H1 (cell line): ENCODE results near the gene SH3PXD2A. TPM values are rescaled to one million over a fixed set of nuclear protein-coding genes. Genes with fewer than 3 reads are reported as not detected.
"Not testable (repeated sequence)": the region's sequence is repeated elsewhere in the genome, so short reads cannot be mapped to it uniquely, and the experiment has no call there.

ENCODE experiments used
- CTCF ChIA-PET: fragments of 300-600 bp; sonication (Branson Sonifier 250); formaldehyde crosslinking; loops from one replicate; lab custom pipeline; 2021; ENCODE audit not compliant: partially characterized antibody; lab: Charles Lee
- POLR2A ChIA-PET: fragments of 300-600 bp; sonication (Branson Sonifier 250); formaldehyde crosslinking; loops from one replicate; lab custom pipeline; 2021; ENCODE audit warnings: inconsistent platforms; ENCODE audit not compliant: partially characterized antibody; lab: Charles Lee
- DNase-seq, 2 experiments: peaks; one replicate each; pipeline versions ENCODE4 v3.0.0 to v3.0.0-alpha.2; 2010 to 2022; ENCODE audit warnings: low spot score in 2 of 2, low read depth in 1 of 2, mixed read lengths in 1 of 2
- FAIRE-seq: peaks from 2 replicates; lab custom pipeline; 2011; peaks lifted over from hg19 to GRCh38; lab: Jason Lieb, UNC
- H2AFZ ChIP-seq: 2 replicates; pipeline ENCODE4 v1.8.1; 2012; ENCODE audit warnings: low read length, inconsistent platforms
- H2AK5ac ChIP-seq: 2 replicates; pipeline ENCODE4 v1.6.1; 2013; ENCODE audit warnings: low read depth, low read length
- H2BK120ac ChIP-seq: replicated peaks from 2 replicates; pipeline ENCODE3; 2013; ENCODE audit warnings: low read depth, low read length, inconsistent platforms
- H2BK12ac ChIP-seq: 2 replicates; pipeline ENCODE4 v1.6.1; 2013; ENCODE audit warnings: low read depth, low read length
- H2BK15ac ChIP-seq: 2 replicates; pipeline ENCODE4 v1.6.1; 2013; ENCODE audit warnings: low read length
- H2BK20ac ChIP-seq: 2 replicates; pipeline ENCODE4 v1.6.1; 2013; ENCODE audit warnings: low read length
- H2BK5ac ChIP-seq: 2 replicates; pipeline ENCODE4 v1.6.1; 2013; ENCODE audit warnings: low read depth, low read length
- H3K14ac ChIP-seq: 2 replicates; pipeline ENCODE4 v1.6.1; 2013; ENCODE audit warnings: inconsistent platforms; ENCODE audit not compliant: insufficient read length
- H3K18ac ChIP-seq: 2 replicates; pipeline ENCODE4 v1.6.1; 2013; ENCODE audit warnings: low read length; ENCODE audit errors: extremely low read depth
- H3K23ac ChIP-seq: 2 replicates; pipeline ENCODE4 v1.6.1; 2013; ENCODE audit warnings: inconsistent platforms; ENCODE audit not compliant: insufficient read length
- H3K23me2 ChIP-seq: 2 replicates; pipeline ENCODE4 v1.6.1; 2013; ENCODE audit warnings: low read depth, low read length
- H3K27ac ChIP-seq: 2 replicates; pipeline ENCODE4 v1.6.1; 2011; ENCODE audit warnings: low read depth, low read length, inconsistent platforms
- H3K27me3 ChIP-seq, 4 experiments: replicated peaks in 1 of 4; 1 replicate in 1 of 4; 2 replicates in 3 of 4; pipeline versions ENCODE4 v1.6.1 to v1.8.1; 2011 to 2013; ENCODE audit warnings: low read length in 3 of 4, mild to moderate bottlenecking in 3 of 4, inconsistent platforms in 2 of 4, mixed read lengths in 2 of 4, moderate library complexity in 1 of 4; ENCODE audit not compliant: control insufficient read depth in 3 of 4, insufficient read depth in 3 of 4; ENCODE audit errors: extremely low read depth in 1 of 4
- H3K36me3 ChIP-seq, 4 experiments: 2 replicates each; pipeline versions ENCODE4 v1.6.1 to v1.8.1; 2011 to 2013; ENCODE audit warnings: mild to moderate bottlenecking in 4 of 4, low read length in 3 of 4, moderate library complexity in 2 of 4, control low read depth in 1 of 4, inconsistent platforms in 1 of 4; ENCODE audit not compliant: insufficient read depth in 4 of 4, control insufficient read depth in 2 of 4
- H3K4ac ChIP-seq: replicated peaks from 2 replicates; pipeline ENCODE3; 2013; ENCODE audit warnings: low read length, low read depth, mixed read lengths, inconsistent platforms; ENCODE audit not compliant: insufficient read length
- H3K4me1 ChIP-seq, 4 experiments: replicated peaks in 1 of 4; 1 replicate in 1 of 4; 2 replicates in 3 of 4; pipeline versions ENCODE4 v1.6.1 to v1.8.1; 2011 to 2013; ENCODE audit warnings: low read length in 3 of 4, inconsistent platforms in 2 of 4, mixed read lengths in 1 of 4; ENCODE audit not compliant: insufficient read depth in 4 of 4, control insufficient read depth in 3 of 4
- H3K4me2 ChIP-seq, 2 experiments: 2 replicates each; pipeline versions ENCODE4 v1.6.1 to v1.8.1; 2011 to 2013; ENCODE audit warnings: low read depth in 2 of 2, low read length in 2 of 2, control low read depth in 1 of 2, inconsistent platforms in 1 of 2, mild to moderate bottlenecking in 1 of 2; ENCODE audit not compliant: insufficient read depth in 1 of 2
- H3K4me3 ChIP-seq, 4 experiments: fragments of 200-600, 300-600 bp in 1 of 4; sonication (generic), shearing (Covaris generic), sonication (Bioruptor Twin) in 1 of 4; 2 replicates each; pipeline versions ENCODE4 v1.5.1 to v1.8.1; 2011 to 2016; ENCODE audit warnings: low read length in 4 of 4, low read depth in 3 of 4, control low read depth in 2 of 4, inconsistent platforms in 2 of 4, mild to moderate bottlenecking in 2 of 4, mixed read lengths in 1 of 4, moderate library complexity in 1 of 4; ENCODE audit not compliant: insufficient read depth in 2 of 4; ENCODE audit errors: extremely low read depth in 1 of 4
- H3K56ac ChIP-seq: replicated peaks from 2 replicates; pipeline ENCODE3; 2013; ENCODE audit warnings: low read depth, mild to moderate bottlenecking, mixed read lengths, low read length, inconsistent platforms; ENCODE audit not compliant: insufficient read length
- H3K79me1 ChIP-seq: 2 replicates; pipeline ENCODE4 v1.6.1; 2013; ENCODE audit warnings: low read depth, low read length, control low read depth
- H3K79me2 ChIP-seq, 2 experiments: 2 replicates each; pipeline versions ENCODE4 v1.6.1 to v1.8.1; 2012 to 2013; ENCODE audit warnings: low read length in 2 of 2, mild to moderate bottlenecking in 2 of 2, inconsistent platforms in 1 of 2; ENCODE audit not compliant: insufficient read depth in 2 of 2, control insufficient read depth in 1 of 2
- H3K9ac ChIP-seq, 4 experiments: replicated peaks in 1 of 4; 1 replicate in 1 of 4; 2 replicates in 3 of 4; pipeline versions ENCODE4 v1.6.1 to v1.8.1; 2011 to 2013; ENCODE audit warnings: low read depth in 3 of 4, low read length in 3 of 4, control low read depth in 2 of 4, mild to moderate bottlenecking in 2 of 4, moderate library complexity in 2 of 4, inconsistent platforms in 1 of 4; ENCODE audit errors: extremely low read depth in 1 of 4
- H3K9me3 ChIP-seq, 2 experiments: 2 replicates each; pipeline versions ENCODE4 v1.6.1 to v1.8.1; 2012 to 2013; ENCODE audit warnings: mild to moderate bottlenecking in 2 of 2, moderate library complexity in 2 of 2, control low read depth in 1 of 2, inconsistent platforms in 1 of 2, low read depth in 1 of 2, low read length in 1 of 2, mixed read lengths in 1 of 2; ENCODE audit not compliant: insufficient read depth in 2 of 2
- H4K20me1 ChIP-seq, 2 experiments: replicated peaks in 1 of 2; 2 replicates each; pipeline versions ENCODE3 to v1.8.1; 2011 to 2013; ENCODE audit warnings: inconsistent platforms in 2 of 2, low read length in 2 of 2, mild to moderate bottlenecking in 1 of 2; ENCODE audit not compliant: insufficient read depth in 2 of 2, control insufficient read depth in 1 of 2
- H4K5ac ChIP-seq: 2 replicates; pipeline ENCODE4 v1.6.1; 2013; ENCODE audit warnings: low read length, low read depth, mixed read lengths, inconsistent platforms; ENCODE audit not compliant: insufficient read length
- H4K8ac ChIP-seq: 2 replicates; pipeline ENCODE4 v1.8.0; 2013; ENCODE audit warnings: mild to moderate bottlenecking, moderate library complexity, low read length, inconsistent platforms; ENCODE audit not compliant: insufficient read depth; ENCODE audit errors: extremely low read depth
- H4K91ac ChIP-seq: replicated peaks from 2 replicates; pipeline ENCODE3; 2013; ENCODE audit warnings: low read length, mixed read lengths, inconsistent platforms; ENCODE audit not compliant: insufficient read length
- WGBS, 2 experiments: shearing (Covaris generic) in 1 of 2; methylation state at CpG; one replicate each; pipeline versions ENCODE4 v1.1.6 to v1.1.7; 2013 to 2015; ENCODE audit warnings: low lambda C conversion rate in 2 of 2, mixed read lengths in 2 of 2, inconsistent platforms in 1 of 2, low coverage in 1 of 2, missing lambda C conversion rate in 1 of 2; ENCODE audit not compliant: insufficient replicate concordance in 2 of 2, insufficient coverage in 1 of 2, insufficient read length in 1 of 2; ENCODE audit errors: extremely low coverage in 1 of 2, missing lambda C conversion rate in 1 of 2; 5-methylcytosine and 5-hydroxymethylcytosine counted together
- polyA plus RNA-seq, 7 experiments: library from polyadenylated mRNA; depleted of rRNA in 3 of 7; stranded (reverse) in 5 of 7; unstranded in 2 of 7; fragments of >200 nt in 5 of 7; fragments of 200-250 nt in 2 of 7; gene quantifications; 1 replicate in 5 of 7; 2 replicates in 1 of 7; 4 replicates in 1 of 7; pipeline versions ENCODE4 v1.2.1 to v1.2.3, GENCODE V29; 2011 to 2013; ENCODE audit warnings: missing spikeins in 2 of 7, mixed read lengths in 2 of 7
- total RNA-seq: library from RNA; stranded (reverse); fragmentation: NEBNext Ultra II Directional; extraction: Animal tissue kit (Norgen Biotek cat#: 25700); gene quantifications from 2 replicates; pipeline ENCODE4 v1.2.1, GENCODE V29; 2021

Gene SH3PXD2A
- total and polyA plus RNA-seq, 2 of the 8 experiments (the other 6 are each of a cell fraction or from before 2014, with no cell fraction given) = 5.4 to 16.3 TPM

DNA sequence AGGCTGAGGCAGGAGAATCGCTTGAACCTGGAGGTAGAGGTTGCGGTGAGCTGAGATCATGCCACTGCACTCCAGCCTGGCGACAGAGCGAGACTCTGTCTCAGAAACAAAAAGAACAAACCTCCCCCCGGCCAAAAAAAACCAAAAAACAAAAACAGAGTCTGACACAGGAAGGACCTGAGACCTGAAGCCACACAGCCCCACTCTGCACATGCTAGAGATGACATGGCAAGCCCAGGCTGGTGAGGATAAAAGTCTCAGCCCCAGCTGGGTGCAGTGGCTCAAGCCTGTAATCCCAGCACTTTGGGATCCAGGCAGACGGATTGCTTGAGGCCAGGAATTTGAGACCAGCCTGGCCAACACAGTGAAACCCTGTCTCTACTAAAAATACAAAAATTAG is 222.5 kb downstream of the SH3PXD2A start:
- H3K4me1 ChIP-seq = peaks cover 8 to 26% (median 21%) of the 10 kb centered on the region in 4 experiments
- H3K9ac ChIP-seq, H4K20me1 ChIP-seq, H4K8ac ChIP-seq, H2BK5ac ChIP-seq, H2BK12ac ChIP-seq, H3K14ac ChIP-seq, H2AK5ac ChIP-seq, DNase-seq, H2BK15ac ChIP-seq, H4K5ac ChIP-seq, H3K79me2 ChIP-seq, H3K79me1 ChIP-seq, H2BK120ac ChIP-seq, FAIRE-seq, H3K56ac ChIP-seq, H3K4me3 ChIP-seq, H3K18ac ChIP-seq, H2BK20ac ChIP-seq, H3K23me2 ChIP-seq, H3K36me3 ChIP-seq, H3K27ac ChIP-seq, H3K27me3 ChIP-seq, H3K4ac ChIP-seq, H3K23ac ChIP-seq, H4K91ac ChIP-seq, H3K9me3 ChIP-seq, H3K4me2 ChIP-seq, H2AFZ ChIP-seq: not testable (repeated sequence)
- 96% methylated on average over 6 of the region's 6 CpGs; no CpG with 5 or more reads in 1 of the 2 experiments for WGBS, 2 experiments
- CTCF ChIA-PET = interaction anchor here (1.0 to 10.0 kb wide), 4 partner anchors 31 to 53 kb away, joined by 3 to 95 read pairs (median 8); no protein-coding TSS in a partner anchor
- POLR2A ChIA-PET = interaction anchor here (1.1 to 1.3 kb wide), 2 partner anchors 12 to 45 kb away, joined by 3 read pairs; no protein-coding TSS in a partner anchor
